DND-41 (cell line): ENCODE measurements around the gene LENG9.
"Not testable (repeated sequence)": the region's sequence is repeated elsewhere in the genome, so short reads cannot be mapped to it uniquely, and the experiment has no call there.

Source experiments
- CTCF ChIP-seq: IDR thresholded peaks from 2 replicates; pipeline ENCODE4 v1.5.1; 2012; ENCODE audit warnings: borderline replicate concordance, low read length, moderate library complexity, mild to moderate bottlenecking; ENCODE audit not compliant: poor library complexity, severe bottlenecking; ENCODE audit errors: extremely low read depth
- EZH2 ChIP-seq: IDR thresholded peaks from 3 replicates; pipeline ENCODE4 v1.6.1; 2012; ENCODE audit warnings: borderline replicate concordance, low read depth, mild to moderate bottlenecking, moderate library complexity, low read length, inconsistent platforms; ENCODE audit not compliant: severe bottlenecking

- TF ChIP-seq CTCF, EZH2: not testable (repeated sequence)
Measured at GRCh38 chr19:54497747-54498450, 34.3 kb upstream of the LENG9 start.
